Loucy (cell line): ENCODE measurements around the gene ABCA8.

Source experiments
- H2AFZ ChIP-seq: fragments of 200-600 bp; sonication (generic); 2 replicates; pipeline ENCODE4 v1.6.0; 2016; ENCODE audit warnings: antibody characterized with exemption, mild to moderate bottlenecking, low read length, moderate library complexity
- H3F3A ChIP-seq: fragments of 200-600 bp; 2 replicates; pipeline ENCODE4 v1.6.0; 2016; ENCODE audit warnings: antibody characterized with exemption, low read depth, mild to moderate bottlenecking
- H3K27me3 ChIP-seq: fragments of 200-600 bp; sonication (generic); 2 replicates; pipeline ENCODE4 v1.6.1; 2014; ENCODE audit warnings: low read length, mild to moderate bottlenecking; ENCODE audit not compliant: insufficient read depth, poor library complexity, severe bottlenecking
- H3K36me3 ChIP-seq: fragments of 200-600 bp; sonication (generic); 2 replicates; pipeline ENCODE4 v1.6.1; 2016; ENCODE audit warnings: low read length; ENCODE audit not compliant: insufficient read depth
- H3K4me1 ChIP-seq: fragments of 200-600 bp; sonication (generic); 2 replicates; pipeline ENCODE4 v1.5.1; 2014; ENCODE audit warnings: low read length, mild to moderate bottlenecking; ENCODE audit not compliant: insufficient read depth, poor library complexity, severe bottlenecking
- H3K4me2 ChIP-seq: fragments of 200-600 bp; sonication (generic); 2 replicates; pipeline ENCODE4 v1.6.0; 2014; ENCODE audit warnings: antibody characterized with exemption, low read length, low read depth, mild to moderate bottlenecking; ENCODE audit not compliant: poor library complexity, severe bottlenecking
- H3K4me3 ChIP-seq: fragments of 200-600 bp; sonication (generic); 2 replicates; pipeline ENCODE4 v1.5.1; 2014; ENCODE audit warnings: low read length, mild to moderate bottlenecking, mixed read lengths; ENCODE audit not compliant: poor library complexity, severe bottlenecking
- H3K79me2 ChIP-seq: fragments of 200-600 bp; sonication (generic); 2 replicates; pipeline ENCODE4 v1.6.1; 2014; ENCODE audit warnings: low read length; ENCODE audit not compliant: insufficient read depth
- H3K9ac ChIP-seq: fragments of 200-600 bp; sonication (generic); 2 replicates; pipeline ENCODE4 v1.6.0; 2014; ENCODE audit warnings: mild to moderate bottlenecking, low read depth, low read length, moderate library complexity; ENCODE audit not compliant: poor library complexity, severe bottlenecking
- H3K9me2 ChIP-seq: fragments of 200-600 bp; sonication (generic); replicated peaks from 2 replicates; pipeline ENCODE4 v1.6.1; 2016; ENCODE audit warnings: low read depth, low read length, mixed read lengths
- H3K9me3 ChIP-seq: fragments of 200-600 bp; sonication (generic); 2 replicates; pipeline ENCODE4 v1.6.1; 2014; ENCODE audit warnings: mild to moderate bottlenecking, antibody characterized with exemption, low read length, low read depth; ENCODE audit not compliant: insufficient read depth
- H4K20me1 ChIP-seq: fragments of 200-600 bp; sonication (generic); 2 replicates; pipeline ENCODE4 v1.6.0; 2014; ENCODE audit warnings: antibody characterized with exemption, low read length, mild to moderate bottlenecking; ENCODE audit not compliant: insufficient read depth, poor library complexity, severe bottlenecking
- CTCF ChIP-seq: fragments of 200-600 bp; sonication (generic); conservative IDR thresholded peaks from 2 replicates; pipeline ENCODE4 v1.5.1; 2014; ENCODE audit warnings: mild to moderate bottlenecking, antibody characterized with exemption, low read length
- EZH2phosphoT487 ChIP-seq: fragments of 200-600 bp; IDR thresholded peaks from 2 replicates; pipeline ENCODE4 v1.6.1; 2018; ENCODE audit warnings: antibody characterized with exemption, mild to moderate bottlenecking, moderate library complexity, borderline replicate concordance

The ABCA8 gene

DNA sequence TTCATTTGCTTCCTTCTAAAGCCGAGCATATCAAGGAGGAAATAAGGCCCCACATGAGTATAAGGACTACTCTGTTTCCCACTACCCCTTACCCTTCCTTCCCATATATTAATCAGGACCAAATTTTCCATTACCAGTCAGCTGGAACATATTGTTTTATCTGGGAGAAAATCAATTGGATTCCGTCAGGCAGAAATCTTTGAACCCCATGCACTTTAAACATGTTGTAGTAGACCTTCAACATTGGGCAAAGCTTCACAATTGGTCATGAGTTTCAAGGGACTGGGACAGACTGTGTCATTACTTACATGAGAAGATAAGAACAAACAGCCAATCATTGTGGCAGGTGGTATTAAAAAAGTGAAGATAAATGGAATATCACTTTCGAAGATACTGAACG, 70.3 kb downstream of the ABCA8 start:
- H3K9me3 ChIP-seq = peaks cover 9% of the 10 kb centered on the region; the same call in 1 of the 2 replicates
- H3K9me2 ChIP-seq = no peaks in the 10 kb centered on the region
- no peak overlapping the region for H3K4me2 ChIP-seq
- no peaks in the 10 kb centered on the region for H3F3A ChIP-seq
- no peak overlapping the region for H3K9ac ChIP-seq
- H3K4me3 ChIP-seq = no peak overlapping the region
- no peak overlapping the region for H2AFZ ChIP-seq
- H3K36me3 ChIP-seq = no peaks in the 10 kb centered on the region
- no peaks in the 10 kb centered on the region for H4K20me1 ChIP-seq
- TF ChIP-seq EZH2phosphoT487 (no peak), CTCF (no peak)
- H3K4me1 ChIP-seq = no peaks in the 10 kb centered on the region
- H3K27me3 ChIP-seq = no peaks in the 10 kb centered on the region
- no peaks in the 10 kb centered on the region for H3K79me2 ChIP-seq

DNA sequence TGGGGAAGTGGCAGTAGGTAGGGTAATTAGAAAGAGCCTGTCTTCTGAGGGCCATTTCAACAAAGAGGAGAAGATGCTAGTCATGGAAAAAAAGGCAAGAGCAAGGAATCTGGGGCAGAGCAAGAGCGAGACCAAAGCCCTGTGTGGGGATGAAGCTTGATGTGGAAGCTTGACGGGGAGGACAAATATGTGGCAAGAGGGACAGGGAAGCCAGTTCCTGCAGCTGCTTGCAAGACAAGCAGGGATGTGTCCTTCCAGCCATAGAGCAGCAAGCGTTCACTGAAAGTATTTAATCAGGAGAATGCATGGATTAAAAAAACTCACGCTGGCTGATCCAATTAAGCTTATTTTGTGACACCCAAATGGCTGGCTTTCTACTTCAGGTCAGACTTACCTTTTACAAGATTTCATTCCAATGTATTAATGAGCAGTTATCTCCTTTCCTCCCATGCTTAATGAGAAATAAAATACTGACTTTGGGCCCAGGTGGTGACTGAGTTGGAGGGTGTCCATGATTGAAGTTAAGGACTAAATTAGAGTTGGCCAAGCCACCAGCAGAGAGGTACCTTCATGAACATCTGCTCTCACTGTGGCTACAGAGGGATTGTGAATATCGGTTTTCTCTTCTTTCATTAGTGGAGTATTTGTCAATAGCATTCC, 76.8 kb downstream of the ABCA8 start:
- no peak overlapping the region for H2AFZ ChIP-seq
- TF ChIP-seq CTCF = no peak
- no peak for TF ChIP-seq EZH2phosphoT487
- H3K36me3 ChIP-seq = no peaks in the 10 kb centered on the region
- no peak overlapping the region for H3K4me3 ChIP-seq
- H4K20me1 ChIP-seq = no peaks in the 10 kb centered on the region
- no peaks in the 10 kb centered on the region for H3K79me2 ChIP-seq
- H3K9me2 ChIP-seq = no peaks in the 10 kb centered on the region
- no peaks in the 10 kb centered on the region for H3K27me3 ChIP-seq
- no peak overlapping the region for H3K9ac ChIP-seq
- H3K4me1 ChIP-seq = no peaks in the 10 kb centered on the region
- no peaks in the 10 kb centered on the region for H3F3A ChIP-seq
- H3K9me3 ChIP-seq = peaks cover 7% of the 10 kb centered on the region; the same call in 1 of the 2 replicates
- no peak overlapping the region for H3K4me2 ChIP-seq

- Histone ChIP-seq H3K9me2 (no peaks in the 10 kb centered on the region), H3K27me3 (no peaks in the 10 kb centered on the region), H3K79me2 (no peaks in the 10 kb centered on the region), H3K4me1 (no peaks in the 10 kb centered on the region), H3K9me3 (0 out of 2 replicates have a peak, but pooled peaks cover 3% of the 10 kb centered on the region), H4K20me1 (no peaks in the 10 kb centered on the region), H3K9ac (no peak overlapping the region), H2AFZ (no peak overlapping the region), H3K4me2 (no peak overlapping the region), H3K4me3 (no peak overlapping the region), H3K36me3 (no peaks in the 10 kb centered on the region), H3F3A (no peaks in the 10 kb centered on the region)
- TF ChIP-seq CTCF (no peak), EZH2phosphoT487 (no peak)
Observed at GRCh38 chr17:68871447-68871846, 83.7 kb downstream of the ABCA8 start.
